ENCODE results near the gene CEP350. TPM values are rescaled to one million over a fixed set of nuclear protein-coding genes. Genes with fewer than 3 reads are reported as not detected.

Gene CEP350
- total and polyA plus RNA-seq, 2 of the 13 experiments (the other 11 are each of a cell fraction or from before 2014, with no cell fraction given), result 7.6 to 35.9 TPM

- TF ChIP-seq REL (CRISPR knock-in tag; conservative IDR thresholded peaks at IDR 0.05), result 0 out of 2 replicates have a peak, but pooled peaks have one; percentile 29
- no peak for TF ChIP-seq ARNT (IDR thresholded peaks at IDR 0.05)
- no peak for TF ChIP-seq SUZ12 (IDR thresholded peaks at IDR 0.05; ENCODE audit: low read depth, low read length)
- peak; percentile 61 for TF ChIP-seq TBX2 (CRISPR knock-in tag; IDR thresholded peaks at IDR 0.05; ENCODE audit: borderline replicate concordance)
- TF ChIP-seq HOXA5 (CRISPR knock-in tag; IDR thresholded peaks at IDR 0.05), result peak; percentile 65; the same call in 1 of the 2 replicates
- TF ChIP-seq ZBTB44 (CRISPR knock-in tag; IDR thresholded peaks at IDR 0.05), result no peak
- TF ChIP-seq ZNF546 (CRISPR knock-in tag; conservative IDR thresholded peaks at IDR 0.05), result 0 out of 2 replicates have a peak, but pooled peaks have one; percentile 59
- TF ChIP-seq TAF1 (CRISPR knock-in tag; IDR thresholded peaks at IDR 0.05), result peak; percentile 34; the same call in 1 of the 2 replicates
- 0 out of 2 replicates have a peak, but pooled peaks have one; percentile 29 for TF ChIP-seq GATA4 (IDR thresholded peaks at IDR 0.05; ENCODE audit: borderline replicate concordance, low read depth)
- peak; percentile 36; the same call in 1 of the 2 replicates for TF ChIP-seq ZSCAN21 (CRISPR knock-in tag; IDR thresholded peaks at IDR 0.05; ENCODE audit: borderline replicate concordance)
- 0 out of 2 replicates have a peak, but pooled peaks have one; percentile 48 for TF ChIP-seq ZNF317 (CRISPR knock-in tag; IDR thresholded peaks at IDR 0.05)
- no peak for TF ChIP-seq FLYWCH1 (CRISPR knock-in tag; IDR thresholded peaks at IDR 0.05)
- TF ChIP-seq KDM5B (CRISPR knock-in tag; IDR thresholded peaks at IDR 0.05; ENCODE audit: borderline replicate concordance), result peak; percentile 75; the same call in 1 of the 2 replicates
- peak; percentile 73; the same call in 1 of the 2 replicates for TF ChIP-seq ARID4A (CRISPR knock-in tag; IDR thresholded peaks at IDR 0.05; ENCODE audit: borderline replicate concordance)
- peak; percentile 13; the same call in 1 of the 2 replicates for TF ChIP-seq MTERF4 (CRISPR knock-in tag; IDR thresholded peaks at IDR 0.05)
- TF ChIP-seq YEATS4 (CRISPR knock-in tag; IDR thresholded peaks at IDR 0.05; ENCODE audit: borderline replicate concordance), result peak; percentile 45; the same call in 1 of the 2 replicates
- peak; percentile 51; the same call in 1 of the 2 replicates for TF ChIP-seq NKX3-1 (CRISPR knock-in tag; IDR thresholded peaks at IDR 0.05)
- peak; percentile 60 for TF ChIP-seq ZNF18 (CRISPR knock-in tag; IDR thresholded peaks at IDR 0.05; ENCODE audit: insufficient replicate concordance)
- TF ChIP-seq ZNF235 (CRISPR knock-in tag; IDR thresholded peaks at IDR 0.05; ENCODE audit: borderline replicate concordance), result 0 out of 2 replicates have a peak, but pooled peaks have one; percentile 7
These were observed 199.9 kb downstream of the CEP350 start, which contains the start of gene QSOX1 (continued) for GRCh38 chr1:180154325-180155181.
